ENCODE results near the gene MRFAP1L1. TPM values are rescaled to one million over a fixed set of nuclear protein-coding genes. Genes with fewer than 3 reads are reported as not detected.
A peak's percentile ranks its signal among the peaks of the same experiment; 100 is the strongest.

The MRFAP1L1 gene
- total and polyA plus RNA-seq, 10 donors = 45.6 to 96.9 (median 62.4) TPM

GRCh38 chr4:6754481-6755087 lies 44.9 kb upstream of the MRFAP1L1 start:
- peaks cover 0 to 35% (median 11%) of the 10 kb centered on the region in 6 donors for H3K4me1 ChIP-seq
- no peak for DNase-seq
- no peaks in the 10 kb centered on the region for H3K27me3 ChIP-seq (replicated peaks in 1 of 7)
- no peaks in the 10 kb centered on the region for H3K9me3 ChIP-seq
- H3K27ac ChIP-seq = no peak overlapping the region
- no peak overlapping the region for H3K4me3 ChIP-seq
- no peaks in the 10 kb centered on the region for H3K36me3 ChIP-seq
- WGBS, 5 donors = 84 to 95% (median 86%) methylated on average over 3 of the region's 3 CpGs
- no peak for TF ChIP-seq POLR2AphosphoS5 (IDR thresholded peaks at IDR 0.05)
- no peak for TF ChIP-seq CTCF (IDR thresholded peaks at IDR 0.05 in 8 of 11, conservative IDR thresholded peaks at IDR 0.05 in 3 of 11)
- no peak for TF ChIP-seq POLR2A (IDR thresholded peaks at IDR 0.05)
- intact Hi-C loops (cut with DNase I; ENCODE audit: low total_unique reads) = no loop called here

GRCh38 chr4:6753891-6754290 lies 44.2 kb upstream of the MRFAP1L1 start:
- no peak for TF ChIP-seq POLR2A (IDR thresholded peaks at IDR 0.05)
- no peak for TF ChIP-seq POLR2AphosphoS5 (IDR thresholded peaks at IDR 0.05)
- no peak for TF ChIP-seq CTCF (IDR thresholded peaks at IDR 0.05 in 8 of 11, conservative IDR thresholded peaks at IDR 0.05 in 3 of 11)
- peaks cover 5 to 42% (median 17%) of the 10 kb centered on the region in 6 donors for H3K4me1 ChIP-seq
- WGBS, 5 donors = 84 to 97% (median 94%) methylated on average over 9 of the region's 9 CpGs
- no peaks in the 10 kb centered on the region for H3K36me3 ChIP-seq
- no peak overlapping the region for H3K4me3 ChIP-seq
- intact Hi-C loops (cut with DNase I; ENCODE audit: low total_unique reads) = no loop called here
- no peaks in the 10 kb centered on the region for H3K27me3 ChIP-seq (replicated peaks in 1 of 7)
- no peaks in the 10 kb centered on the region for H3K9me3 ChIP-seq
- H3K27ac ChIP-seq = no peak overlapping the region
- DNase-seq = no peak

- TF ChIP-seq POLR2AphosphoS5 (IDR thresholded peaks at IDR 0.05) (no peak), POLR2A (IDR thresholded peaks at IDR 0.05) (no peak), CTCF (IDR thresholded peaks at IDR 0.05 in 8 of 11, conservative IDR thresholded peaks at IDR 0.05 in 3 of 11) (no peak)
- Histone ChIP-seq H3K9me3 (no peaks in the 10 kb centered on the region), H3K4me1 (peaks cover 6 to 49% (median 20%) of the 10 kb centered on the region in 6 donors), H3K36me3 (no peaks in the 10 kb centered on the region), H3K27me3 (replicated peaks in 1 of 7) (no peaks in the 10 kb centered on the region), H3K4me3 (no peak overlapping the region), H3K27ac (no peak overlapping the region)
- no peak for DNase-seq
- WGBS, 5 donors = 88 to 95% (median 92%) methylated on average over 11 to 18 of the region's 18 CpGs
- intact Hi-C loops (cut with DNase I; ENCODE audit: low total_unique reads) = no loop called here
These were observed 43.5 kb upstream of the MRFAP1L1 start for GRCh38 chr4:6753103-6753560.

GRCh38 chr4:6752486-6752829 lies 42.8 kb upstream of the MRFAP1L1 start:
- intact Hi-C loops (cut with DNase I; ENCODE audit: low total_unique reads) = no loop called here
- H3K27ac ChIP-seq = peak overlapping the region in 2 of 8 donors; percentile 61 to 76
- no peak for DNase-seq
- H3K4me3 ChIP-seq = no peak overlapping the region
- H3K4me1 ChIP-seq = peaks cover 6 to 55% (median 24%) of the 10 kb centered on the region in 6 donors
- TF ChIP-seq POLR2AphosphoS5 (IDR thresholded peaks at IDR 0.05) = no peak
- no peak for TF ChIP-seq POLR2A (IDR thresholded peaks at IDR 0.05)
- TF ChIP-seq CTCF (IDR thresholded peaks at IDR 0.05 in 8 of 11, conservative IDR thresholded peaks at IDR 0.05 in 3 of 11) = no peak
- WGBS, 5 donors = 70 to 86% (median 79%) methylated on average over 6 of the region's 6 CpGs
- no peaks in the 10 kb centered on the region for H3K36me3 ChIP-seq
- no peaks in the 10 kb centered on the region for H3K27me3 ChIP-seq (replicated peaks in 1 of 7)
- H3K9me3 ChIP-seq = no peaks in the 10 kb centered on the region

Measured in spleen (tissue), 11 donors.